K562 (cell line): Measurements from ENCODE around the gene EHBP1. TPM values are rescaled to one million over a fixed set of nuclear protein-coding genes. Genes with fewer than 3 reads are reported as not detected.
A peak's percentile ranks its signal among the peaks of the same experiment; 100 is the strongest.

Experiments used
- ATAC-seq: fragments of 200-7000 bp; cut with Tn5 transposase; 3 replicates; pipeline ENCODE4 v1.9.1; 2020; ENCODE audit warnings: moderate library complexity
- Bru-seq: library from RNA; stranded (reverse); fragments of 400-500 nt; gene quantifications from one replicate; lab custom pipeline; 2021; lab: Mats Ljungman, UMichigan
- BruChase-seq, 2 experiments: library from RNA; stranded (reverse); fragments of 400-500 nt; gene quantifications; one replicate each; lab custom pipeline; 2021; lab: Mats Ljungman, UMichigan
- BruUV-seq: library from RNA; stranded (reverse); fragments of 400-500 nt; replicated peaks from 2 replicates; lab custom pipeline; 2021; lab: Mats Ljungman, UMichigan
- CTCF ChIA-PET: fragments of 300-600 bp; formaldehyde crosslinking; extraction: SDS; loops from one replicate; lab custom pipeline; 2021; ENCODE audit warnings: low intra/inter-chr PET ratio; lab: Yijun Ruan, JAX
- POLR2A ChIA-PET: fragments of 300-600, 350-650 bp; sonication (Branson Sonifier 250); formaldehyde crosslinking; extraction: SDS; loops from one replicate; lab custom pipeline; 2021; ENCODE audit warnings: antibody characterized with exemption, inconsistent platforms; lab: Yijun Ruan, JAX
- DNase-seq, 4 experiments: peaks; one replicate each; pipeline versions ENCODE4 v3.0.0 to v3.0.0-alpha.2; 2011 to 2018; ENCODE audit warnings: low spot score in 3 of 4, mixed read lengths in 3 of 4; ENCODE audit errors: extremely low read depth in 1 of 4
- FAIRE-seq: peaks from 2 replicates; lab custom pipeline; 2011; peaks lifted over from hg19 to GRCh38; lab: Jason Lieb, UNC
- H2AFZ ChIP-seq: 2 replicates; pipeline ENCODE4 v1.6.0; 2011; ENCODE audit warnings: low read depth, low read length, control low read depth, inconsistent platforms
- H3K27ac ChIP-seq: fragments of 200-600 bp; 3 replicates; pipeline ENCODE4 v1.8.0; 2011; ENCODE audit warnings: low read depth, mild to moderate bottlenecking, control low read depth, inconsistent platforms, low read length, moderate library complexity, mixed read lengths; ENCODE audit errors: extremely low read depth
- H3K27me3 ChIP-seq, 2 experiments: fragments of 300-600 bp in 1 of 2; 2 replicates in 1 of 2; 3 replicates in 1 of 2; pipeline versions ENCODE4 v1.6.0 to v1.8.0; 2011; ENCODE audit warnings: inconsistent platforms in 2 of 2, low read length in 2 of 2, mild to moderate bottlenecking in 1 of 2, mixed read lengths in 1 of 2, moderate library complexity in 1 of 2; ENCODE audit not compliant: control insufficient read depth in 2 of 2, insufficient read depth in 2 of 2
- H3K36me3 ChIP-seq: fragments of 300-600 bp; 3 replicates; pipeline ENCODE4 v1.8.0; 2011; ENCODE audit warnings: mild to moderate bottlenecking, low read length, inconsistent platforms; ENCODE audit not compliant: control insufficient read depth, insufficient read depth
- H3K4me1 ChIP-seq, 2 experiments: fragments of 200-600 bp in 1 of 2; replicated peaks in 1 of 2; 2 replicates in 1 of 2; 3 replicates in 1 of 2; pipeline versions ENCODE4 v1.5.1 to v1.8.0; 2011; ENCODE audit warnings: inconsistent platforms in 2 of 2, low read length in 2 of 2, mild to moderate bottlenecking in 1 of 2, mixed read lengths in 1 of 2, moderate library complexity in 1 of 2; ENCODE audit not compliant: control insufficient read depth in 2 of 2, insufficient read depth in 2 of 2
- H3K4me2 ChIP-seq: 2 replicates; pipeline ENCODE4 v1.6.1; 2011; ENCODE audit warnings: low read length, control low read depth, inconsistent platforms, mixed read lengths; ENCODE audit not compliant: insufficient read depth
- H3K4me3 ChIP-seq: fragments of 200-600 bp; sonication (generic), shearing (Covaris generic); 2 replicates; pipeline ENCODE4 v1.5.1; 2016; ENCODE audit warnings: control low read depth, inconsistent platforms
- H3K79me2 ChIP-seq: fragments of 200-600 bp; 3 replicates; pipeline ENCODE4 v1.8.0; 2011; ENCODE audit warnings: low read length, inconsistent platforms; ENCODE audit not compliant: control insufficient read depth, insufficient read depth
- H3K9ac ChIP-seq, 2 experiments: 2 replicates each; pipeline versions ENCODE4 v1.6.0 to v1.6.1; 2011; ENCODE audit warnings: low read depth in 2 of 2, low read length in 2 of 2, control low read depth in 1 of 2, inconsistent platforms in 1 of 2, mild to moderate bottlenecking in 1 of 2, mixed read lengths in 1 of 2; ENCODE audit not compliant: insufficient read depth in 1 of 2
- H3K9me1 ChIP-seq: one replicate; pipeline ENCODE4 v1.6.0; 2011; ENCODE audit warnings: inconsistent platforms, mild to moderate bottlenecking, low read length, moderate library complexity; ENCODE audit not compliant: control insufficient read depth, insufficient read depth
- H3K9me3 ChIP-seq: replicated peaks from 2 replicates; pipeline ENCODE4 v1.5.1; 2011; ENCODE audit warnings: low read depth, low read length, inconsistent platforms; ENCODE audit not compliant: control insufficient read depth, insufficient read depth
- H4K20me1 ChIP-seq: replicated peaks from 2 replicates; pipeline ENCODE4 v1.6.1; 2011; ENCODE audit warnings: low read length, inconsistent platforms, mixed read lengths; ENCODE audit not compliant: control insufficient read depth, insufficient read depth
- GTF2F1 ChIP-seq: IDR thresholded peaks from 2 replicates; pipeline ENCODE4 v1.6.1; 2011; ENCODE audit warnings: low read depth, low read length, improper control_type of control experiment
- HLTF ChIP-seq: fragments of 450-650 bp; IDR thresholded peaks from 2 replicates; pipeline ENCODE4 v1.6.1; 2016
- MECOM ChIP-seq: fragments of 250-450 bp; sonication (Bioruptor Pico); IDR thresholded peaks from 2 replicates; pipeline ENCODE4 v1.8.0; 2022; ENCODE audit warnings: inconsistent platforms
- PML ChIP-seq: IDR thresholded peaks from 2 replicates; pipeline ENCODE4 v1.6.1; 2012; ENCODE audit warnings: low read length, inconsistent platforms
- TAF1 ChIP-seq: IDR thresholded peaks from 2 replicates; pipeline ENCODE4 v1.6.1; 2011; ENCODE audit warnings: mild to moderate bottlenecking, low read length, moderate library complexity; ENCODE audit not compliant: insufficient read depth, control insufficient read depth, severe bottlenecking; ENCODE audit errors: extremely low read depth
- TEAD4 ChIP-seq, 2 experiments: sonication (generic) in 1 of 2; formaldehyde crosslinking in 1 of 2; IDR thresholded peaks; 2 replicates each; pipeline versions ENCODE4 v1.6.1 to v1.8.0; 2012 to 2022; ENCODE audit warnings: borderline replicate concordance in 1 of 2, inconsistent platforms in 1 of 2, low read length in 1 of 2, mild to moderate bottlenecking in 1 of 2, missing genetic modification reagents in 1 of 2
- USF2 ChIP-seq: sonication (generic); formaldehyde crosslinking; IDR thresholded peaks from 2 replicates; pipeline ENCODE4 v1.5.0; 2020; ENCODE audit warnings: missing genetic modification reagents
- ZBTB49 ChIP-seq: sonication (generic); formaldehyde crosslinking; IDR thresholded peaks from 2 replicates; pipeline ENCODE4 v1.8.0; 2022; ENCODE audit warnings: missing genetic modification reagents, mild to moderate bottlenecking, borderline replicate concordance
- WGBS: fragments of 100-300 bp; shearing (Covaris generic); methylation state at CpG from one replicate; pipeline ENCODE4 v1.1.6; 2016; ENCODE audit warnings: low coverage, mixed read lengths; ENCODE audit not compliant: insufficient coverage; ENCODE audit errors: missing lambda C conversion rate; 5-methylcytosine and 5-hydroxymethylcytosine counted together
- in situ Hi-C: fragments of 300-500 bp; cut with MboI; formaldehyde crosslinking; loops from 4 replicates; pipeline ENCODE4 v1.15.0; 2018; ENCODE audit warnings: inconsistent platforms, mixed read lengths
- intact Hi-C: fragments of 100-400 bp; cut with micrococcal nuclease; formaldehyde crosslinking; loops from 2 replicates; pipeline ENCODE4 v1.14.2; 2022
- long read RNA-seq, 3 experiments: library from polyadenylated mRNA in 2 of 3; library from RNA in 1 of 3; unstranded in 2 of 3; stranded (forward) in 1 of 3; transcript quantifications; one replicate each; pipeline ENCODE4 v2.0.0, GENCODE V29; 2019 to 2022
- polyA minus RNA-seq, 3 experiments: library from RNA; depleted of rRNA, polyadenylated mRNA; stranded (reverse); fragments of >200 nt; gene quantifications; 2 replicates each; pipeline ENCODE4 v1.2.3, GENCODE V29; 2011
- polyA plus RNA-seq, 8 experiments: library from polyadenylated mRNA; depleted of rRNA in 4 of 8; stranded (reverse) in 5 of 8; unstranded in 3 of 8; fragments of >200 nt; fragmentation: Nextera tagmentation in 2 of 8; fragmentation: Illumina TruSeq in 1 of 8; extraction: Ambion mirVana in 2 of 8; extraction: Trizol in 1 of 8; gene quantifications; 2 replicates each; pipeline versions ENCODE4 v1.2.1 to v1.2.3, GENCODE V29; 2011 to 2014; ENCODE audit warnings: inconsistent platforms in 1 of 8, missing spikeins in 1 of 8
- total RNA-seq, 7 experiments: library from RNA; depleted of rRNA in 6 of 7; stranded (reverse); fragments of >200 nt in 6 of 7; fragmentation: Illumina TruSeq in 2 of 7; extraction: Trizol in 2 of 7; gene quantifications; 2 replicates each; pipeline versions ENCODE4 v1.2.1 to v1.2.3, GENCODE V29; 2011 to 2021; ENCODE audit warnings: low replicate concordance in 1 of 7

Gene EHBP1
- 56.2 and 142 TPM in 2 replicates for total RNA-seq (2011; cell fraction: chromatin; rRNA removed; ENCODE audit: low replicate concordance)
- total RNA-seq (2011; cell fraction: nucleolus; rRNA removed), result 22.2 and 34.2 TPM in 2 replicates
- total RNA-seq (2011; cell fraction: nucleoplasm; rRNA removed), result 48.4 and 56.4 TPM in 2 replicates
- total RNA-seq (2014; rRNA removed) (18.0 and 19.3 TPM in 2 replicates), total RNA-seq (2014; rRNA removed; fragmentation: Illumina TruSeq; extraction: Trizol) (26.4 and 29.4 TPM in 2 replicates), total RNA-seq (2015; rRNA removed; fragmentation: Illumina TruSeq; extraction: Trizol) (18.8 and 23.3 TPM in 2 replicates), total RNA-seq (2021) (23.5 and 25.7 TPM in 2 replicates), polyA plus RNA-seq (2011; rRNA removed) (17.1 and 19.2 TPM in 2 replicates), polyA plus RNA-seq (2014; fragmentation: Illumina TruSeq; extraction: Trizol) (22.0 and 26.6 TPM in 2 replicates), polyA plus RNA-seq (2014; fragmentation: Nextera tagmentation; extraction: Ambion mirVana) (1 to 10 TPM; 8.9 to 9.6 TPM), polyA plus RNA-seq (2014; rRNA removed) (18.4 and 18.5 TPM in 2 replicates), polyA minus RNA-seq (2011; rRNA and poly(A)+ RNA removed) (66.7 and 79.8 TPM in 2 replicates), Bru-seq, nascent RNA (percentile 65 among the genes with signal in this experiment), BruChase-seq, experiment 1, labeled RNA remaining after a 2-hour chase (percentile 72 among the genes with signal in this experiment), BruChase-seq, experiment 2, labeled RNA remaining after a 6-hour chase (percentile 69 among the genes with signal in this experiment)
- 3.4 and 7.1 TPM in 2 replicates for polyA plus RNA-seq (2011; cell fraction: cytosol; rRNA removed)
- 20.8 and 21.1 TPM in 2 replicates for polyA plus RNA-seq (2011; cell fraction: nucleus; rRNA removed)
- polyA plus RNA-seq (2012), result 18.0 and 20.8 TPM in 2 replicates
- 13.6 and 15.0 TPM in 2 replicates for polyA minus RNA-seq (2011; cell fraction: cytosol; rRNA and poly(A)+ RNA removed)
- 41.3 and 76.3 TPM in 2 replicates for polyA minus RNA-seq (2011; cell fraction: nucleus; rRNA and poly(A)+ RNA removed)
- long read RNA-seq, experiment 1, partial matches to known transcripts, result 6 of 20 reads
- long read RNA-seq, experiment 1, other reads (novel, unspliced or antisense), result 13 of 20 reads
- long read RNA-seq, experiment 2, partial matches to known transcripts, result 2 of 7 reads
- long read RNA-seq, experiment 2, other reads (novel, unspliced or antisense), result 5 of 7 reads
- long read RNA-seq, experiment 3, partial matches to known transcripts, result 0 of 2 reads
- long read RNA-seq, experiment 3, other reads (novel, unspliced or antisense), result 2 of 2 reads

GRCh38 chr2:62705007-62705829, at the start of gene EHBP1:
EHBP1 (plus strand) TSS chr2:62705713; CDS start chr2:62707192, 1,479 bp downstream.
- peak within 1 kb of the TSS; percentile 86 for H2AFZ ChIP-seq
- 2% methylated on average over 37 of the region's 45 CpGs for WGBS
- peaks cover 40% of the 10 kb centered on the region for H3K79me2 ChIP-seq
- FAIRE-seq (peak; percentile 99), ATAC-seq (peak; percentile 96), DNase-seq (peak; percentile 99 to 100 (median 100))
- H3K4me1 ChIP-seq, result peaks cover 0 to 20% of the 10 kb centered on the region in 2 experiments; a peak in 2 of 5 replicates
- H3K9ac ChIP-seq, result peak within 1 kb of the TSS; percentile 81 to 92
- peak within 1 kb of the TSS; percentile 69 for H3K27ac ChIP-seq
- intact Hi-C loops, result loop anchor here (1.0 to 5.0 kb wide), 3 partner anchors 70 to 248 kb away; partner anchors contain the start of gene TMEM17
- no TSS peak for BruUV-seq
- H3K4me2 ChIP-seq, result peak within 1 kb of the TSS; percentile 91
- H3K9me3 ChIP-seq, result no peaks in the 10 kb centered on the region
- peak within 1 kb of the TSS; percentile 57 for H3K4me3 ChIP-seq
- H3K36me3 ChIP-seq, result peaks cover 19% of the 10 kb centered on the region
- ChIA-PET POLR2A (interaction anchor here (0.6 to 1.9 kb wide), 8 partner anchors 9 to 620 kb away, joined by 3 to 7 read pairs (median 4); partner anchors contain the start of gene TMEM17), CTCF (interaction anchor here (0.6 kb wide), 2 partner anchors 8 to 1008 kb away, joined by 3 read pairs; no protein-coding TSS in a partner anchor)
- no peaks in the 10 kb centered on the region for H4K20me1 ChIP-seq
- no peaks in the 10 kb centered on the region for H3K27me3 ChIP-seq
- no peaks in the 10 kb centered on the region for H3K9me1 ChIP-seq
- in situ Hi-C loops, result no loop called here
- TF ChIP-seq TEAD4 (IDR thresholded peaks at IDR 0.05; ENCODE audit: low read length) (peak; percentile 65), TEAD4 (CRISPR knock-in tag; IDR thresholded peaks at IDR 0.05; ENCODE audit: borderline replicate concordance) (no peak), HLTF (no peak), USF2 (CRISPR knock-in tag) (peak; percentile 80), ZBTB49 (no peak), GTF2F1 (no peak), MECOM (CRISPR knock-in tag) (no peak), TAF1 (peak; percentile 38), PML (peak; percentile 55; the same call in 1 of the 2 replicates)
